DLD1 (cell line): ENCODE results near the gene AKAP13.
"Not testable (repeated sequence)": the region's sequence is repeated elsewhere in the genome, so short reads cannot be mapped to it uniquely, and the experiment has no call there.

Experiments
- in situ Hi-C: cut with HindIII; loops from 2 replicates; pipeline ENCODE4 v1.10.0; 2017; ENCODE audit warnings: low sequenced_read_pairs

The AKAP13 gene

DNA sequence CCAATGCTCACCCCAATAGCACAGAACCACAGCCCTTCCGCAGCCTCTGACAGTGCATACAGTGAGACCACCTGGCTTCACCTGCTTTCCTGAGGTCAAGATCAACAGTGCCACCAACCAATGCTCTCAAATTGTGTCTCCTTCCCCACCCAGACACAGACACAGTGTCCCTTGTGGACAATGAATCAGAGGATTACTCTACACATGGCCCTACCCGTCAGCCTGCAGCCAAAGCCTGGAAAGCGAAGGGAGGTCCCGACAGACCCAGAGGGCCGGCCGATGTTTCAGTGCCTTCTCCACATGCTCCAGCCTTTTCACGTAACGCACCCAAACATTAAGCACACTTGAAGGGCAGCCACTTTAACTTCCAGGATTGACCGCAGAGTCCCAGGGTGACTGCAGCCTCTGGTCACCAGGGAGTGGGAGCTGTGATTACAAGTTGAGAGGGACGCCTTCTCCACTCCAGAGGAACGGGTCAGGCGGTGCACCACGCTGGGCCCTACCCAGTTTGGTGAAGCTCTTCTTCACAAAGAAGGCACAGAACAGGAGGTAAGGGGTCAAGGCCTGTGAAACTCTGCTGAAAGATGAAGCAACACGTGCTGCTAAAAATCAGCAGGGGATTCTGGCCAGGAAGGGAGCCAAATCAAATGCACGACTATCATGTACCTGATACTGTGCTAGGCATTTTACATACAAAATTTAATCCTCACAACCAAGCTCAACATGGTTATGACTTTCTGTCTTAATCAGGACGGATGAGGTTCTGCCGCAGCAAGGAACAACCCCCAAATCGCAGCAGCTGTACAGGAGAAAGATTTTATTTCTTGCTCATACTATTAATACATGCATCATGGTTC lies 397.1 kb downstream of the AKAP13 start:
- in situ Hi-C loops: no loop called here

- in situ Hi-C loops: no loop called here
Observed at GRCh38 chr15:85778107-85778776, 397.8 kb downstream of the AKAP13 start.

DNA sequence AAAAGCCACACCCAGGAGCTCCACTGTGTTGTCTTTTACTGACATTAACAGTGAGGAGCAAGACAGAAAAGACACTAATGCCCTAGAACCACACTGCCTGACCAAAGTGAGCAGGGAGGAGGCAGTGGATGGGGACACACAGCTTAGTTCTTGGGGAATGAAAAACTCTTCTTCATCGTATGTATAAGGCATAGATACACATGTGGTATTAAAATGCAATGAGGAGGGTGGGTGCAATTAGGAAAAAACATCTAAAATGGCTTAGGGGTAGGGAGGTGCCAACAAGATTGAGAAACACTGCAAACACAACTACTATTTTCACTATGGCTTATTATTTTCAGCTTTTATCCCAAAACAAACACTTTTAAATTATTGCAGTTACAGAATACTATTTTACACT lies 398.8 kb downstream of the AKAP13 start:
- in situ Hi-C loops: no loop called here

- in situ Hi-C loops: no loop called here
Observed at GRCh38 chr15:85780225-85780985, 400.0 kb downstream of the AKAP13 start.

- in situ Hi-C loops: no loop called here
Observed at GRCh38 chr15:85781099-85781498, 400.7 kb downstream of the AKAP13 start.

- in situ Hi-C loops: no loop called here
Observed at GRCh38 chr15:85782064-85782463, 401.7 kb downstream of the AKAP13 start.

- in situ Hi-C loops: no loop called here
Observed at GRCh38 chr15:85785887-85786780, 405.7 kb downstream of the AKAP13 start.

GRCh38 chr15:85786781-85787114 lies 406.3 kb downstream of the AKAP13 start:
- in situ Hi-C loops: no loop called here

GRCh38 chr15:85788771-85789495 lies 408.5 kb downstream of the AKAP13 start:
- in situ Hi-C loops: no loop called here

DNA sequence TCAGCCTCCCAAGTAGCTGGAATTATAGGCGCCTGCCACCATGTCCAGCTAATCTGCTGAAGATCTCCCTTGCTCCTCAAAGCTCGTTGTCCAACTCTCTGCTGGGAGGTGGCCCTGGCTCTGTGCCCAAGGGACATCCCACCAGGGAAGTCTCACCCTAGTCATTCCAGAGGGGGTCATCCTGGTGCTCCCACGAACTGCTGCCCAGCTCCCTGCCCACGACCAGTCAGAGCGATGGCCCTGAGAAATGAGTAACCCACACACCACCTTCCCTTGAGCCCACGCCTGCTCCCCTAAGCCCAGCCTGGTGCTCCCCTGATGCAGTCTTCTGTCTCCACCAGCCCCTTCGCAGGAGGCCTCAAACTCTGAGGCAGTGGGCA lies 409.1 kb downstream of the AKAP13 start:
- in situ Hi-C loops: no loop called here

DNA sequence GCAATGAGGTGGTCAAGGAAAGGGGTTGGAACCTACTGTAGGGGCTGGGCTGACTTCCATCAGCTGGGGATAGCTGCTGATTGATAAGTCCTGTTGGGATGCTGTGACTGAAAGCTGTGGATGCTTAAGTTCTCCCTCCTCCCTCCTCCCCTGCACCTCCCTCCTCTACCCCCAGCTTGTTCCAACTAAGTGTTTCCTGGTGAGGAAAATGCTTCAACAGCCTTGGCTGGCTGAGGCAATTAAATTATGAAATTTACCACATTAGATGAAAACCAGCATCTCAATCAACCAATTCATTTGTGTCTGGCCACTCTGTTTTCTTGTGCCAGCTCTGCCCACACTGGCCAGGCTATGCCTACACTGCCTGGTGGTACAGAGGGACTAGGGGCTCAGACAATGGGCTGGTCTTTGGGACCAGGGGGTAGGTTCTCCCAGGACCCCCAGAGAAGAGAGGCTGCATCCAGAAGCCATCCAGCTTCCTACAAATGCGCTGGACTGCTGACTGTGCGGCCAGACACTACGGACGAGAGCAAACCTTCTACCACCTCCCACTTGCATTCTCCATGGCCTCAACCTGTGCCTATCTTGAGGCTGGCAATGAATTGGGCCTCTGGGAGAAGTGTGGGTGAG lies 411.8 kb downstream of the AKAP13 start:
- in situ Hi-C loops: no loop called here

GRCh38 chr15:85792912-85793590 lies 412.6 kb downstream of the AKAP13 start:
- in situ Hi-C loops: no loop called here

DNA sequence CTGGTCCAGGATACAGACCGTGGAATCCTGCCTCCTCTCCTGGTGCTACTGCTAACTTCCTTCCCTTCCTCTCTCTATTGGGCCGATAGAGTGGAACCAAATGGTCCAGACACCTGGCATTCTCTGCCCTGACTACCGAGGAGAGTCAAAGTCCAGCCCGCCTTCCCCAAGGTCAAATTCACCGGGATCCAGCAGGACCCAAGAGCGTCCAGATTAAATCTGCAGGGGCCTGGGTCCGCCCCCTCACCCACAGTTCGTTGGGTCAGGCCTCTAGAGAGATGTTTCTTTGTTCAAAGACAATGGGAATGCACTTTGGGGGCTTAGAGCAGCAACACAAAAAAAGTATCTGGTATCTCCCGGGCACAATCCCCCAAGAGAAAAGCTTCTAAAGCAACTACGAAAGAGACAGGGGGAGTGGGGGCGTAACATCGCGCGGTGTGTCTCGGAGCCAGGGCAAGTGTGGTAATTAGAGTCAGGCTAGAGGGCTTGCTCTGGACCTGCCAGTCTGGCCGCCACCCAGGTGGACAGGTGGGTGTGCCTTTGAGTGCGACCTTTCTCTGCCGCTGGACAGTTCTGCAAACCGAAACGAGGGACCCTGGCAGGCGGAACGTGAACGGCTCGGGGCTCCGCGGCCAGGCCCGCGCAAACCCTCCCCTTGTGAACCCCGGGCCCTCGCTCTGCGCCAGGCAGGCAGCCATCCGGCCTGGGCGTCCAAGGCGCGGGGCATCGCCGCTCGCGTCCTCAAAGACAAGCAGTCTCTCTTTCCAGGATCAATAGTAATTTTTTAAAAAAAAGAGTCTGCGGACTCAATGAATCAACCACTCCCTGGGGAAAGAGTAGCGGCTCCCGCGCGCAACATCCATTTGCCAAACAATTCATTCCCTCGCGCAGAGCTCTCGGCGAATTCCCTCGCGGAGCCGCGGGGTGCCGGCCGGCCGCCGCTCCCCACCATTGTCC lies 413.5 kb downstream of the AKAP13 start:
- in situ Hi-C loops: no loop called here

- in situ Hi-C loops: no loop called here
Observed at GRCh38 chr15:85794598-85795336, 414.4 kb downstream of the AKAP13 start, which contains the start of gene KLHL25. KLHL25 (minus strand) TSS chr15:85794925; CDS start chr15:85769810, 25,115 bp downstream.

DNA sequence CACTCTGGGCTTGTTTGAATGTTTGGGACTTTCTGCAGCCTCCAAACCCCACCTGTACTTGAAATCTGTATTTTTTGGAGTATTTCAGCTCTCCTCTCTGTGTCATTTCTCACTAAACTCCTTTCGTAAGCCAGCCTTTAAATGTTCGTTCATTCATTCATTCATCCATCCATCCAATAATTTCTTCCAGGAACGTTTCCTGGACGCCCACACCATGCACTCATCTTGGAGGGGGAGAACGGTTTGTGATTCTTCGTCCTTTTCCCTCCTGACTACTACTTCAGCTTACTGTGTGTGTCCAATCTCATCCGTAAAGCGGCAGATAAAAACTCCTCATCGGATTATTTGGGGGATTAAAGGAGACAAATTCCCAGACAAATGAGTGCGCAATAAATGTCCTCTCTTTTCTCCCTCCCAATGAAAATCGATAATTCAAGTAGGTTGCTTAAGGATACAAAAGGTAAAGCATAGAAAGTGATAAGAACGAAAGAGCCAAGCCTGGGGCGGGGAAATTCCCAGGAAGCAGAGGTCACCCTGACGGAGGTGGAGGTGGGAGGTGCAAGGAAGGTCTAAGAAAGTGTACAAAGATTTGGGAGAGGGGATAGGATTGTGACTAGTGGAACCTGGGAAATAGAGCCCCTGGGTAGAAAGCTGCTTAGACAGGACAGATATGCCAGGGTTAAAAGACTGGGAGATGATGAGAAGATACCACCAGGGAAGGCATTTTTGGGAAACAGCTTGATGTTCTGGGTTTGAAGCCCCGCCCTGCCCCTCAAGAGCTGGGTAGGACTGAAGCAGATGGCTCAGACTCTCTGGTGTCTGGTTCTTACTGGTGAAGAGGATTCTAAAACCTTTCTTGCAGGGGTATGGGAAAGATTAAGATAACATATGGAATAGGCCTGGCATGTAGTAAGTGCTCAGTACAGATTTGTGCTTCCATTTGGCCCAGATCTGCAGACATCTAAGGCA lies 415.2 kb downstream of the AKAP13 start:
- in situ Hi-C loops: no loop called here

DNA sequence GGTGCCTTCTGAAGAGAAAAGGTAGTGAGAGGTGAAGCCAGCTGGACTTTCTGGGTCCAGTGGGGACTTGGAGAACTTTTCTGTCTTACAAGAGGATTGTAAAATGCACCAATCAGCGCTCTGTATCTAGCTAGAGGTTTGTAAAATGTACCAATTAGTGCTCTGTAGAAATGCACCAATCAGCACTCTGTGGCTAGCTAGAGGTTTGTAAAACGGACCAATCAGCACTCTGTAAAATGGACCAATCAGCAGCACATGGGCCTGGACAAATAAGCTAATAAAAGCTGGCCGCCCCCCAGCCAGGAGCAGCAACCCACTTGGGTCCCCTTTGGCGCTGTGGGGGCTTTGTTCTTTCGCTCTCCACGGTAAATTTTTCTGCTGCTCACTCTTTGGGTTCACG lies 416.0 kb downstream of the AKAP13 start:
- in situ Hi-C loops: not testable (repeated sequence)
